ENCODE data around the gene OTOP1.
"Not testable (repeated sequence)": the region's sequence is repeated elsewhere in the genome, so short reads cannot be mapped to it uniquely, and the experiment has no call there.

Gene OTOP1

GRCh38 chr4:4166986-4167385 lies 59.7 kb downstream of the OTOP1 start:
- not testable (repeated sequence) for H3K9me3 ChIP-seq (ENCODE audit: control insufficient read depth in 5 of 5, low read length in 5 of 5); H3K27me3 ChIP-seq (ENCODE audit: control insufficient read depth in 5 of 5, insufficient read depth in 4 of 5, low read length in 5 of 5); H3K4me3 ChIP-seq (ENCODE audit: low read depth in 1 of 5, low read length in 5 of 5); H3K36me3 ChIP-seq (ENCODE audit: control insufficient read depth in 5 of 5, insufficient read depth in 5 of 5, low read length in 5 of 5); H3K27ac ChIP-seq (ENCODE audit: low read depth, low read length); H3K9ac ChIP-seq (ENCODE audit: low read length in 5 of 5); H3K4me1 ChIP-seq (ENCODE audit: control insufficient read depth in 5 of 5, insufficient read depth in 5 of 5, low read length in 5 of 5)

- not testable (repeated sequence) for H3K9me3 ChIP-seq (ENCODE audit: control insufficient read depth in 5 of 5, low read length in 5 of 5); H3K9ac ChIP-seq (ENCODE audit: low read length in 5 of 5); H3K27ac ChIP-seq (ENCODE audit: low read depth, low read length); H3K4me1 ChIP-seq (ENCODE audit: control insufficient read depth in 5 of 5, insufficient read depth in 5 of 5, low read length in 5 of 5); H3K36me3 ChIP-seq (ENCODE audit: control insufficient read depth in 5 of 5, insufficient read depth in 5 of 5, low read length in 5 of 5); H3K27me3 ChIP-seq (ENCODE audit: control insufficient read depth in 5 of 5, insufficient read depth in 4 of 5, low read length in 5 of 5); H3K4me3 ChIP-seq (ENCODE audit: low read depth in 1 of 5, low read length in 5 of 5)
Measured at GRCh38 chr4:4165701-4166392, 60.9 kb downstream of the OTOP1 start.

- not testable (repeated sequence) for H3K27me3 ChIP-seq (ENCODE audit: control insufficient read depth in 5 of 5, insufficient read depth in 4 of 5, low read length in 5 of 5); H3K27ac ChIP-seq (ENCODE audit: low read depth, low read length); H3K9ac ChIP-seq (ENCODE audit: low read length in 5 of 5); H3K9me3 ChIP-seq (ENCODE audit: control insufficient read depth in 5 of 5, low read length in 5 of 5); H3K4me3 ChIP-seq (ENCODE audit: low read depth in 1 of 5, low read length in 5 of 5); H3K36me3 ChIP-seq (ENCODE audit: control insufficient read depth in 5 of 5, insufficient read depth in 5 of 5, low read length in 5 of 5); H3K4me1 ChIP-seq (ENCODE audit: control insufficient read depth in 5 of 5, insufficient read depth in 5 of 5, low read length in 5 of 5)
Measured at GRCh38 chr4:4164532-4165173, 62.1 kb downstream of the OTOP1 start.

GRCh38 chr4:4162186-4162585 lies 64.5 kb downstream of the OTOP1 start:
- H3K4me3 ChIP-seq (ENCODE audit: low read depth in 1 of 5, low read length in 5 of 5); H3K4me1 ChIP-seq (ENCODE audit: control insufficient read depth in 5 of 5, insufficient read depth in 5 of 5, low read length in 5 of 5); H3K27ac ChIP-seq (ENCODE audit: low read depth, low read length); H3K36me3 ChIP-seq (ENCODE audit: control insufficient read depth in 5 of 5, insufficient read depth in 5 of 5, low read length in 5 of 5); H3K27me3 ChIP-seq (ENCODE audit: control insufficient read depth in 5 of 5, insufficient read depth in 4 of 5, low read length in 5 of 5); H3K9ac ChIP-seq (ENCODE audit: low read length in 5 of 5); H3K9me3 ChIP-seq (ENCODE audit: control insufficient read depth in 5 of 5, low read length in 5 of 5): not testable (repeated sequence)

- not testable (repeated sequence) for H3K27ac ChIP-seq (ENCODE audit: low read depth, low read length); H3K9ac ChIP-seq (ENCODE audit: low read length in 5 of 5); H3K9me3 ChIP-seq (ENCODE audit: control insufficient read depth in 5 of 5, low read length in 5 of 5); H3K27me3 ChIP-seq (ENCODE audit: control insufficient read depth in 5 of 5, insufficient read depth in 4 of 5, low read length in 5 of 5); H3K4me3 ChIP-seq (ENCODE audit: low read depth in 1 of 5, low read length in 5 of 5); H3K4me1 ChIP-seq (ENCODE audit: control insufficient read depth in 5 of 5, insufficient read depth in 5 of 5, low read length in 5 of 5); H3K36me3 ChIP-seq (ENCODE audit: control insufficient read depth in 5 of 5, insufficient read depth in 5 of 5, low read length in 5 of 5)
Measured at GRCh38 chr4:4160956-4161665, 65.6 kb downstream of the OTOP1 start.

GRCh38 chr4:4145622-4146021 lies 81.1 kb downstream of the OTOP1 start:
- H3K27ac ChIP-seq (ENCODE audit: low read depth, low read length); H3K9ac ChIP-seq (ENCODE audit: low read length in 5 of 5); H3K9me3 ChIP-seq (ENCODE audit: control insufficient read depth in 5 of 5, low read length in 5 of 5); H3K36me3 ChIP-seq (ENCODE audit: control insufficient read depth in 5 of 5, insufficient read depth in 5 of 5, low read length in 5 of 5); H3K4me3 ChIP-seq (ENCODE audit: low read depth in 1 of 5, low read length in 5 of 5); H3K4me1 ChIP-seq (ENCODE audit: control insufficient read depth in 5 of 5, insufficient read depth in 5 of 5, low read length in 5 of 5): not testable (repeated sequence)
- H3K27me3 ChIP-seq (ENCODE audit: control insufficient read depth in 5 of 5, insufficient read depth in 4 of 5, low read length in 5 of 5): peaks cover 0 to 14% (median 0%) of the 10 kb centered on the region in 5 donors

GRCh38 chr4:4143376-4143775 lies 83.4 kb downstream of the OTOP1 start:
- H3K36me3 ChIP-seq (ENCODE audit: control insufficient read depth in 5 of 5, insufficient read depth in 5 of 5, low read length in 5 of 5); H3K4me1 ChIP-seq (ENCODE audit: control insufficient read depth in 5 of 5, insufficient read depth in 5 of 5, low read length in 5 of 5); H3K4me3 ChIP-seq (ENCODE audit: low read depth in 1 of 5, low read length in 5 of 5); H3K27ac ChIP-seq (ENCODE audit: low read depth, low read length); H3K27me3 ChIP-seq (ENCODE audit: control insufficient read depth in 5 of 5, insufficient read depth in 4 of 5, low read length in 5 of 5); H3K9ac ChIP-seq (ENCODE audit: low read length in 5 of 5); H3K9me3 ChIP-seq (ENCODE audit: control insufficient read depth in 5 of 5, low read length in 5 of 5): not testable (repeated sequence)

- H3K27me3 ChIP-seq (ENCODE audit: control insufficient read depth in 5 of 5, insufficient read depth in 4 of 5, low read length in 5 of 5); H3K4me3 ChIP-seq (ENCODE audit: low read depth in 1 of 5, low read length in 5 of 5): not testable (repeated sequence)
Measured at GRCh38 chr4:4142679-4143078, 84.0 kb downstream of the OTOP1 start.

GRCh38 chr4:4141186-4141585 lies 85.5 kb downstream of the OTOP1 start:
- H3K27ac ChIP-seq (ENCODE audit: low read depth, low read length); H3K9ac ChIP-seq (ENCODE audit: low read length in 5 of 5); H3K27me3 ChIP-seq (ENCODE audit: control insufficient read depth in 5 of 5, insufficient read depth in 4 of 5, low read length in 5 of 5); H3K36me3 ChIP-seq (ENCODE audit: control insufficient read depth in 5 of 5, insufficient read depth in 5 of 5, low read length in 5 of 5); H3K4me1 ChIP-seq (ENCODE audit: control insufficient read depth in 5 of 5, insufficient read depth in 5 of 5, low read length in 5 of 5); H3K9me3 ChIP-seq (ENCODE audit: control insufficient read depth in 5 of 5, low read length in 5 of 5); H3K4me3 ChIP-seq (ENCODE audit: low read depth in 1 of 5, low read length in 5 of 5): not testable (repeated sequence)

More at GRCh38 chr4:4142679-4143078, 84.0 kb downstream of the OTOP1 start:
- not testable (repeated sequence) for H3K4me1 ChIP-seq (ENCODE audit: control insufficient read depth in 5 of 5, insufficient read depth in 5 of 5, low read length in 5 of 5); H3K36me3 ChIP-seq (ENCODE audit: control insufficient read depth in 5 of 5, insufficient read depth in 5 of 5, low read length in 5 of 5); H3K9me3 ChIP-seq (ENCODE audit: control insufficient read depth in 5 of 5, low read length in 5 of 5); H3K9ac ChIP-seq (ENCODE audit: low read length in 5 of 5); H3K27ac ChIP-seq (ENCODE audit: low read depth, low read length)

All from subcutaneous abdominal adipose tissue (tissue), 5 donors.